ENCODE measurements around the gene TTLL6. TPM values are rescaled to one million over a fixed set of nuclear protein-coding genes. Genes with fewer than 3 reads are reported as not detected.
A peak's percentile ranks its signal among the peaks of the same experiment; 100 is the strongest.

TTLL6 gene
- under 1 TPM in 1 of 2 donors, not detected in 1; 0.26 TPM for total RNA-seq

DNA sequence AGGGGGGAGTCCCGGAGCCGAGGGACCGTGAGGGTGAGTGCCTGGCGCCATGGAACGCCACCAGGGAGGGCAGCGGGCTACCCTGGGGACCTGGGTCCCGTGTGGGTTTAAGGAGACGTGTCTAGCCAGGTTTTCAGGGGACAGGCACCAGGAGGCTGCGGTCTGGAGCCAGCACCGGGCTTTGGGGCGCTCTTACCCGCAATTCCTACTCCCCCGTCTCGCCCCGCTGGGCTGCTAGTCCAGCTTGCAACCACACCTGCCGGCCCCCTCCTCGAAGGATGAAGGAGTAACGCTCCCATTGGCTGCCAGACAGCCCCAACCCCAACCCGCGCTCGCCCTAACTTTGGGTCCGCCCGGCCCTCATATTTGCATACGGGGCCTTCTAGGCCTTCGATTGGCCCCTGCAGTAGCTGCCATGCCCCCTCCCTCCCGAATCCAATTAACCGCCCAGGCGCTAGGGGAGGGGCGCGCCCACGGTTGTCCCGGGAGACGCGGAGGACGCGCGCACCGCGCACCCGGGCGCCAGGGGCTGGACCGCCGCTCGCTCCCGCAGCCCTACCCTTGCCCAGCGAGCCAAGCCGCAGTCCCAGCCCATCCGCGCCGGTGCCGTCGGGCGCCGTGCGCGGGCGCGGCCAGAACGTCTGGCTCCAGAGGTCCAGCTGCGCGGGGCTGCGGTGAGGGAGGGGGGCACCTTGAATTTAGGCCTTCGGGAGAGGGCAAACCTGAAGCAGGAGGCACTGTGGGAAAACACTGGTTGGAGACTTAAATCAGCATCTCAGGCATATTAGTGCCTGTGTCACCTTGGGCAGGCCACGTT is at the start of gene TTLL6:
Gene TTLL6 (minus strand): TSS at position 456 of the 817 bp plus-strand sequence. CDS start 157 bp downstream, at position 299.
- DNase-seq (peak; percentile 73 to 88 (median 82)), ATAC-seq (peak; percentile 89)
- peaks cover 13% of the 10 kb centered on the region for H3K4me1 ChIP-seq
- H3K27me3 ChIP-seq, result peaks cover 4 to 10% of the 10 kb centered on the region in 2 donors
- intact Hi-C loops (cut with DNase I), result no loop called here
- H3K4me3 ChIP-seq, result no peak within 1 kb of the TSS
- no peak for TF ChIP-seq POLR2A (IDR thresholded peaks at IDR 0.05)
- TF ChIP-seq, protein P1, sequence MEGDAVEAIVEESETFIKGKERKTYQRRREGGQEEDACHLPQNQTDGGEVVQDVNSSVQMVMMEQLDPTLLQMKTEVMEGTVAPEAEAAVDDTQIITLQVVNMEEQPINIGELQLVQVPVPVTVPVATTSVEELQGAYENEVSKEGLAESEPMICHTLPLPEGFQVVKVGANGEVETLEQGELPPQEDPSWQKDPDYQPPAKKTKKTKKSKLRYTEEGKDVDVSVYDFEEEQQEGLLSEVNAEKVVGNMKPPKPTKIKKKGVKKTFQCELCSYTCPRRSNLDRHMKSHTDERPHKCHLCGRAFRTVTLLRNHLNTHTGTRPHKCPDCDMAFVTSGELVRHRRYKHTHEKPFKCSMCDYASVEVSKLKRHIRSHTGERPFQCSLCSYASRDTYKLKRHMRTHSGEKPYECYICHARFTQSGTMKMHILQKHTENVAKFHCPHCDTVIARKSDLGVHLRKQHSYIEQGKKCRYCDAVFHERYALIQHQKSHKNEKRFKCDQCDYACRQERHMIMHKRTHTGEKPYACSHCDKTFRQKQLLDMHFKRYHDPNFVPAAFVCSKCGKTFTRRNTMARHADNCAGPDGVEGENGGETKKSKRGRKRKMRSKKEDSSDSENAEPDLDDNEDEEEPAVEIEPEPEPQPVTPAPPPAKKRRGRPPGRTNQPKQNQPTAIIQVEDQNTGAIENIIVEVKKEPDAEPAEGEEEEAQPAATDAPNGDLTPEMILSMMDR (IDR thresholded peaks at IDR 0.05), result peak in 1 of 7 experiments; percentile 2
- no peak within 1 kb of the TSS for H3K27ac ChIP-seq
- H3K36me3 ChIP-seq (replicated peaks in 1 of 2; ENCODE audit: insufficient read depth in 1 of 2, low read depth in 2 of 2), result no peaks in the 10 kb centered on the region
- 2 to 10% methylated on average over 6 to 64 of the region's 64 CpGs for WGBS, 2 donors
- H3K9me3 ChIP-seq, result no peaks in the 10 kb centered on the region

DNA sequence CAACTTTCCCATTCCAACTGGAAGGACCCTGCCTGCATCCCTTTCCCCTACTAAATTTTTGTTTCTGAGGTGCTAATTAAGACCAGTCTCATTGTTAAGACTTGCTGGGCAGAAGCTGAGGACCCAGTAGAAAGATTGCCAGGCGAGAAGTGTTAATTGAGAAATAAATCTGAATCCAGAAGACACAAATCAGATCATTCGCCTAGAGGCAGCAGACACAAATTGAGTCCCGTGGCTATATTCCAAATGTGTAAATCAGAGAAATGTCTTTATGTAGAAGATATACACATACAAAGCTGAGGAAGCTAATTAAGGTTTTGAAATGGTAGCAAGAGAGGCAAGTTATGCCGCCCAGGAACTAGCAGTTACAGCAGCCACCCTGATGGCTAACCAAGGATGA is 43.4 kb upstream of the TTLL6 start:
- H3K4me1 ChIP-seq, result no peaks in the 10 kb centered on the region
- intact Hi-C loops (cut with DNase I), result no loop called here
- ATAC-seq (no peak), DNase-seq (no peak)
- H3K27ac ChIP-seq, result no peak overlapping the region
- WGBS, 2 donors, result 94 to 98% methylated on average over 4 of the region's 4 CpGs
- no peaks in the 10 kb centered on the region for H3K9me3 ChIP-seq
- peaks cover 8 to 36% of the 10 kb centered on the region in 2 donors for H3K36me3 ChIP-seq (replicated peaks in 1 of 2; ENCODE audit: insufficient read depth in 1 of 2, low read depth in 2 of 2)
- no peaks in the 10 kb centered on the region for H3K27me3 ChIP-seq
- no peak overlapping the region for H3K4me3 ChIP-seq
- TF ChIP-seq, protein P1 (IDR thresholded peaks at IDR 0.05), result no peak
- TF ChIP-seq POLR2A (IDR thresholded peaks at IDR 0.05), result no peak

DNA sequence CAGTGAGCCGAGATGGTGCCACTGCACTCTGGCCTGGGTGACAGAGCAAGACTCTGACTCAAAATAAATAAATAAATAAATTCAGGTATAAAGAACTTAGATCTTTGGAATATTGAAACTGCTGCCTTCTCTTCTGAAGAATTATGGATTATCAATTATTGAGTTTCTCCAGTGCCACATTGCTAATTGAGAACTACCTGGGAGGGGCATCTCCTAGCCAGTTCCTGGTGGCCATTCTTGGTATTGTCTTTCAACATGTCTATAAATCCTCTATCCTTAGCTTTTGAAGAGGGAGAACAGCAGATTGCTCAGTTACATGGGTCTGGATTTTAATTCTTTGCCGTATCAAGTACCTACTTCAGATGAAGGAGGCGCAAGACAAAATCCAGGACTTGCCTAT is 43.0 kb upstream of the TTLL6 start:
- H3K36me3 ChIP-seq (replicated peaks in 1 of 2; ENCODE audit: insufficient read depth in 1 of 2, low read depth in 2 of 2), result peaks cover 8 to 36% of the 10 kb centered on the region in 2 donors
- WGBS, 2 donors, result 93 to 98% methylated on average over 3 of the region's 3 CpGs

DNA sequence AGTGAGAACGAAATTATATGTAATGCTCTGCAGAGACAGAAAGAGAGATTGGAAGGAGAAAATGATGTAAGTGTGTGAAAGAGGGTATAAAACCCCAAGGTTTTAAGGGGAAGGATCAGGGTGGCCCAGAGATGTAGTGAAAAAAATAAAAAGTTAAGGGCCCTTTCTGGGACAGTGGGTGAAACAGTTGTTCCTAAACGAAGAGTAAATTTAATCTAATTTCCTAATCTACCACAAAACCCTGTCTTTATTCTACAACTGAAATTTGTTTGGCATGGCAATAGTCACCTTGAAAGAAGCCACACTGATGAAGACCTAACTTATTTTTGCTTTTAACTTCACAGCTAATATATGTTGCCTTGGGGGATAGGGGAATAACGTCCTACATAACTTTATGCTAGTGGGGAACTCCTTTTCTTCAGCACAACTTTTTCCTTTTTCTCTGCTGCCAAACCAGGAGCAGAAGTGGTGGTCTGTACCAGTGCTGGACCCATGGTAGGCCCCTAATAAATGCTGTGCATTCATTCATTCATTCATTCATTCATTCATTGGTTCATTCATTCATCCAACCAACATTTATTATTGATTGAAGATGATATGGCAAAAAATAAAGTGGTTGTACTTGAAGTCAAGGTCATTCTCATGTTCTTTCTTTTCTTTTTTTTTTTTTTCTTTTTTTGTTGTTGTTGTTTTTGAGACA is 39.2 kb upstream of the TTLL6 start:
- no peaks in the 10 kb centered on the region for H3K4me1 ChIP-seq
- H3K27me3 ChIP-seq, result no peaks in the 10 kb centered on the region
- no peaks in the 10 kb centered on the region for H3K9me3 ChIP-seq
- WGBS, 2 donors, result 70 to 78% methylated on average over 3 of the region's 3 CpGs
- H3K4me3 ChIP-seq, result no peak overlapping the region
- no peak overlapping the region for H3K27ac ChIP-seq
- no peak for TF ChIP-seq POLR2A (IDR thresholded peaks at IDR 0.05)
- TF ChIP-seq, protein P1 (IDR thresholded peaks at IDR 0.05), result no peak
- H3K36me3 ChIP-seq (replicated peaks in 1 of 2; ENCODE audit: insufficient read depth in 1 of 2, low read depth in 2 of 2), result peaks cover 0 to 34% of the 10 kb centered on the region in 2 donors
- DNase-seq (no peak), ATAC-seq (no peak)
- intact Hi-C loops (cut with DNase I), result no loop called here

More for the DNA sequence above, 43.0 kb upstream of the TTLL6 start:
- no peaks in the 10 kb centered on the region for H3K4me1 ChIP-seq
- no peaks in the 10 kb centered on the region for H3K9me3 ChIP-seq
- TF ChIP-seq, protein P1 (IDR thresholded peaks at IDR 0.05), result peak in 1 of 7 experiments; percentile 18
- no peak for TF ChIP-seq POLR2A (IDR thresholded peaks at IDR 0.05)
- DNase-seq (no peak), ATAC-seq (no peak)
- H3K4me3 ChIP-seq, result no peak overlapping the region
- intact Hi-C loops (cut with DNase I), result no loop called here
- H3K27ac ChIP-seq, result no peak overlapping the region
- H3K27me3 ChIP-seq, result no peaks in the 10 kb centered on the region

Measured in body of pancreas (tissue), 4 donors.